GM12872 (cell line): ENCODE measurements around the gene RPAP2.

ENCODE experiments used
- CTCF ChIP-seq: IDR thresholded peaks from 3 replicates; pipeline ENCODE4 v1.5.1; 2011; ENCODE audit warnings: low read depth, mild to moderate bottlenecking, low read length, moderate library complexity; ENCODE audit not compliant: insufficient read depth

Gene RPAP2

GRCh38 chr1:92408825-92409224 is 110.0 kb downstream of the RPAP2 start:
- TF ChIP-seq CTCF = no peak

GRCh38 chr1:92409946-92410549 is 111.2 kb downstream of the RPAP2 start:
- no peak for TF ChIP-seq CTCF

- TF ChIP-seq CTCF = no peak
Measured at GRCh38 chr1:92410706-92411105, 111.8 kb downstream of the RPAP2 start.

GRCh38 chr1:92411511-92411910 is 112.7 kb downstream of the RPAP2 start:
- no peak for TF ChIP-seq CTCF

- no peak for TF ChIP-seq CTCF
Measured at GRCh38 chr1:92419642-92420041, 120.8 kb downstream of the RPAP2 start.

GRCh38 chr1:92424381-92424780 is 125.5 kb downstream of the RPAP2 start:
- TF ChIP-seq CTCF = no peak

GRCh38 chr1:92425617-92426016 is 126.8 kb downstream of the RPAP2 start:
- TF ChIP-seq CTCF = no peak

GRCh38 chr1:92430030-92430429 is 131.2 kb downstream of the RPAP2 start:
- no peak for TF ChIP-seq CTCF
